DOHH2 (cell line): ENCODE measurements around the gene PRIM2.

Source experiments
- EZH2phosphoT487 ChIP-seq: fragments of 200-600 bp; sonication (generic); IDR thresholded peaks from 2 replicates; pipeline ENCODE4 v1.6.1; 2017; ENCODE audit warnings: borderline replicate concordance, mild to moderate bottlenecking, antibody characterized with exemption, low read length, moderate library complexity, mixed read lengths
- TF ChIP-seq, protein P1 (sequence below): fragments of 200-600 bp; sonication (generic); IDR thresholded peaks from one replicate; pipeline ENCODE4 v1.5.1; 2014; ENCODE audit warnings: antibody characterized with exemption, mild to moderate bottlenecking, low read depth, low read length; ENCODE audit not compliant: poor library complexity, severe bottlenecking

DNA sequence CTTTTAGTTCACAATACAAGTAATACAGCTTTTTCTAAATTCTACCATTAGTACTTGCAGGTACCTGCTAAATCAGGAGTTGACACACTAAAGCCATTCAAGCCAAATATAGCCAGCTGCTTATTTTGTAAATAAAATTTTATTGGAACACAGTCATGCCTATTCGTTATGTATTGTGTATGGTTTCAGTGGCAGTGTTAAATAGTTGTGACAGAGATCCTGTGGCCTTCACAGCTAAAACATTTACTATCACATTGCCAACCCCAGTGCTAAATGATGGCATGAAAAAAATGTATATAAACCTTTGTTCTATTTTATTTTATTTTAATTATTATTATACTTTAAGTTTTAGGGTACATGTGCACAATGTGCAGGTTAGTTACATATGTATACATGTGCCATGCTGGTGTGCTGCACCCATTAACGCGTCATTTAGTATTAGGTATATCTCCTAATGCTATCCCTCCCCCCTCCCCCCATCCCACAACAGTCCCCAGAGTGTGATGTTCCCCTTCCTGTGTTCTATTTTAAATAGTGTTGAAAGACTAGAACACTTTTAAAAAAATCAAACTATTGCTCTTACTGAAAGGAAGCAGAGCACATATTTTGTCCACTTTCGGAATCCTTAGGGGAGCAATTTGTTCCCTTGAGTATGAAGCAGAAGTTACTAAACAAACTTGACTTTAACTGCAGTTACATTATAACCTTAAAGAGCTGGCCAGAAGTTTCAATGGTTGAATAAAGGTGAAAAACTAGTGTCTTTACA lies 115.7 kb downstream of the PRIM2 start:
- TF ChIP-seq, protein P1, sequence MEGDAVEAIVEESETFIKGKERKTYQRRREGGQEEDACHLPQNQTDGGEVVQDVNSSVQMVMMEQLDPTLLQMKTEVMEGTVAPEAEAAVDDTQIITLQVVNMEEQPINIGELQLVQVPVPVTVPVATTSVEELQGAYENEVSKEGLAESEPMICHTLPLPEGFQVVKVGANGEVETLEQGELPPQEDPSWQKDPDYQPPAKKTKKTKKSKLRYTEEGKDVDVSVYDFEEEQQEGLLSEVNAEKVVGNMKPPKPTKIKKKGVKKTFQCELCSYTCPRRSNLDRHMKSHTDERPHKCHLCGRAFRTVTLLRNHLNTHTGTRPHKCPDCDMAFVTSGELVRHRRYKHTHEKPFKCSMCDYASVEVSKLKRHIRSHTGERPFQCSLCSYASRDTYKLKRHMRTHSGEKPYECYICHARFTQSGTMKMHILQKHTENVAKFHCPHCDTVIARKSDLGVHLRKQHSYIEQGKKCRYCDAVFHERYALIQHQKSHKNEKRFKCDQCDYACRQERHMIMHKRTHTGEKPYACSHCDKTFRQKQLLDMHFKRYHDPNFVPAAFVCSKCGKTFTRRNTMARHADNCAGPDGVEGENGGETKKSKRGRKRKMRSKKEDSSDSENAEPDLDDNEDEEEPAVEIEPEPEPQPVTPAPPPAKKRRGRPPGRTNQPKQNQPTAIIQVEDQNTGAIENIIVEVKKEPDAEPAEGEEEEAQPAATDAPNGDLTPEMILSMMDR: no peak
- no peak for TF ChIP-seq EZH2phosphoT487
